CD4-positive, alpha-beta T cell treated with Interleukin-15 for 4 hours (primary cell): ENCODE measurements around the gene TBX6.
"Not testable (repeated sequence)": the region's sequence is repeated elsewhere in the genome, so short reads cannot be mapped to it uniquely, and the experiment has no call there.

ENCODE experiments used
- DNase-seq: peaks from one replicate; pipeline ENCODE4 v3.0.0-alpha.2; 2020; ENCODE audit warnings: low spot score

The TBX6 gene, protein sequence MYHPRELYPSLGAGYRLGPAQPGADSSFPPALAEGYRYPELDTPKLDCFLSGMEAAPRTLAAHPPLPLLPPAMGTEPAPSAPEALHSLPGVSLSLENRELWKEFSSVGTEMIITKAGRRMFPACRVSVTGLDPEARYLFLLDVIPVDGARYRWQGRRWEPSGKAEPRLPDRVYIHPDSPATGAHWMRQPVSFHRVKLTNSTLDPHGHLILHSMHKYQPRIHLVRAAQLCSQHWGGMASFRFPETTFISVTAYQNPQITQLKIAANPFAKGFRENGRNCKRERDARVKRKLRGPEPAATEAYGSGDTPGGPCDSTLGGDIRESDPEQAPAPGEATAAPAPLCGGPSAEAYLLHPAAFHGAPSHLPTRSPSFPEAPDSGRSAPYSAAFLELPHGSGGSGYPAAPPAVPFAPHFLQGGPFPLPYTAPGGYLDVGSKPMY

DNA sequence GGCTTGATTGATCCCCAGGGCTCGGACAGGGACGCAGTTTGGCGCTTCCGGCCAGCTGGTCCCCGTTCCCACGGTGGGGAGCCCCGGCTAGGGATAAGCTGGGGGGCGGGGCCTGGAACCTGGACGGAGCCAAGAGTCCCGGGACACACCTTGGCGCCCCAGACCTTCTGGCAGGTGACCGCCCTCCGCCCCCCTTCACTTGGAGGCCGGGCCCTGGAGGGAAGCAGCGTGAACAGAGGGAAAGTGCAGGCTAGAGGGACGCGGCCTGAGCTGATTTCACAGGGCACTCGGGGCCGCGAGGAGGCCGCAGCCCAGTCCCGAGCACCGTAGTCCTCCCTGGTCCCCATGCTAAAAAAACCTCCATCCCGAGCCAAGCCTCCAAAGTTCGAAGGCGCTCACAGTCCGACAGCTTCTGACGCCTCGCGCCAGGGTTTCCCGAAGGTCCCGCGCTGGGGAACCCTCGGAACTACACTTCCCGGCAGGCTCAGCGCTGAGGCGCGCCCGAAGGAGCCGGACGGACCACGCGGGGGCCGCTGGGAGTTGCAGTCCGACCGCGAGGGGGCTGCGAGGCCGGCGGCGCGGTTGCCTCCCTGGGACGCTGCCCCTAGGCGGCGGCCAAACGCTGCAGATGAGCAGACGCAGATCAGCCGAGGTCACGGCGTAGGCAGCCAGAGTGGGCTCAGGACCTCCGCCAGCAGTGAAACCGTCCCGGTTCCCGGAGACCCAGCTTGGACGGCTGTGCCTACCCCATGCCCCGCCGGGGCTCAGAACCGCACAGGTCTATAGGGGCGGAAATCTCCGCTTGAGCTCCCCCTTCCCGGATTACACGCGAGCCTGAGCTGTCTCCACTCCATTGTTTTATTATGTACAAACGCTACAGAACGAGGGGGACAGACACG is at the start of gene TBX6:
Gene TBX6 (minus strand): TSS at position 451 of the 899 bp plus-strand sequence. CDS start 731 bp downstream, outside the sequence.
- peak; percentile 93 for DNase-seq

DNA sequence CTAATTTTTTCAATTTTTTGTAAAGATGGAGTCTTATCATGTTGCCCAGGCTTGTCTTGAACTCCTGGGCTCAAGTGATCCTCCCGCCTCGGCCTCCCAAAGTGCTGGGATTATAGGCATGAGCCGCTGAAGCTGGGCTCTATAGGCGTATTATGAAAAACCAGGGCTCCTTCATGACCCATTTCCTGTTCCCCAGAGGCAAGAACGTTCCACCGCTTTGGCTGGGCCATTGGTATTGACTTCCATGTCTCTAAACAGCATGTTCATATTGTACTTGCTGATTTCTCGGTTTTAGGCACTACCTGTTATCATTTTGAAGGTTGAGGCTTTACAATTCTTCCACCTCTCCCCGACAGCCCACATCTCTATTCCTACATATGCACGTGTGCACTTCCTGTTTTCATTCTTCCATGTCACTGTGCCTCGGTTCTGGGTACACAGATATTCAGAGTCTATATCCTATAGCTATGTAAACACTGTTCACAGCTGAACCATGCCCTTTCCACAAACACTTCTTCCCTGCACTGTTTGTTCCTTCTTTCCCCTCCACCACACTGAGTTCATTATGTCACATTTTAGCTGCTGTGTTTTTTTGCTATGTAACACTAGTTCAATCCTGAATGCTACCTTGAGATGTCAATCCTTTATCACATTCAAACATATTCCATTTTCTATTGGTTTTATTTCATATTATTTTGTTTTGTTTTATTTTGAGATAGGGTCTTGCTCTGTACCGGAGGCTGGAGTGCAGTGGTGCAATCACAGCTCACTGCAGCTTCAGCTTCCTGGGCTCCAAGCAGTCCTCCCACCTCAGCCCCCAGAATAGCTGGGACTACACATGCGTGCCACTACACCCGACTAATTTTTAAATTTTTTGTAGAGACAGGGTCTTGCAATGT is 48.1 kb upstream of the TBX6 start:
- DNase-seq = no peak

DNA sequence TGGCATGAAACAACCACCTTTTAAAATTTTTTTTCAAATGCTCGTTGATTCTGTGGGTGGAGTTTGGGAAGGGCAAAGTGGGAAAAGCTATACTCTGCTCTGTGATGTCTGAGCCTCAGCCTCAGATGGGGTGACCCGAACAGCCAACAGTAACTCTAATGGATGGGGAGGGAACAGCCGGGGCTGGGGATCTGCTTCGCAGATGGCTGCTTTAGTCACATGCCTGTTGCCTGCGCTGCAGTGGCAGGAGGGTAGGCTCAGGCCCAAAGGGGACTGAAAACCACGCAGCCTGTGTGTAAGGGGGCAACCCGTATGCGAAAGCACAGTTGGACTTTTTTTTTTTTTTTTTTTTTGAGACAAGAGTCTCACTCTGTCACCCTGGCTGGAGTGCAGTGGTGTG is 46.2 kb upstream of the TBX6 start:
- no peak for DNase-seq

DNA sequence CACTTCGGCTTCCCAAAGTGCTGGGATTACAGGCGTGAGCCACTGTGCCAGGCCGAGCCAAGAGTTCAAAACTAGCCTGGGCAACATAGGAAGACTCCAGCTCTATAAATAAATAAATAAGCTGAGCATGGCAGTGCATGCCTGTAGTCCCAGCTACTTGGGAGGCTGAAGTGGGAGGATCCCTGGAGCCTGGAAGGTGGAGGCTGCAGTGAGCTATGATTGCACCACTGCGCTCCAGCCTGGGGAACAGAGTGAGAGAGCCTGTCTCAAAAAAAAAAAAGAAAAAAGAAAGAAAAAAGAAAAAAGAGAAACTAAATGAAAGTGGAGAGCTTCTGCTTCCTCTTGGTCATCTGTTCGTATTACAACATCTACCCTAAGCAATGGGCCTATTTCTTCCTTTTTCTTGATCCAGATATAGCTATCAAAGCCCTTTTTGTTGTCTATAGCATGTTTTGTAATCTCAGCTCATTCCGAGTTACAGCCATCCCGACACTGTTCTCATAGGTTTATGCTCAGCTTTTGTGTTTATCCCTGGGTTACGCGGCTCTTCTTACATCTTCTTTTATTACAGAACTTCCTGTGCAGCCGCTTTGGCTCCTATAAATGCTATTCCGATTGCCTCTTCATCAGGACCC is 45.4 kb upstream of the TBX6 start:
- DNase-seq = no peak

DNA sequence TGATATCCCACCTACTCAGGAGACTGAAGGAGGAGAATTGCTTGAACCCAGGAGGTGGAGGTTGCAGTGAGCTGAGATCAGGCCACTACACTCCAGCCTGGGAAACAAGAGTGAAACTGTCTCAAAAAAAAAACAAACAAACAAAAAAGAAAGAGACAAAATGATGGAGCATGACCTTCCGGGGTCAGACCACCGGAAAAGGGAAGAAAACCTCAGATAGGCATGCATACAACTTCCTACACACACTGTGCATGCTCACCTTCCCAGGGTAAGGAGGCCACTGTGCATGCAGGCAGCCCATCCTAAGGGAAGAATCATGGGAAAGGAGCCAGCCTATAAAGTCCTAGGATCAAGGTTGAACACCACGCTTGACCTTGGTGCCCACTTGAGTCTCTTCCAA is 40.9 kb upstream of the TBX6 start:
- no peak for DNase-seq

DNA sequence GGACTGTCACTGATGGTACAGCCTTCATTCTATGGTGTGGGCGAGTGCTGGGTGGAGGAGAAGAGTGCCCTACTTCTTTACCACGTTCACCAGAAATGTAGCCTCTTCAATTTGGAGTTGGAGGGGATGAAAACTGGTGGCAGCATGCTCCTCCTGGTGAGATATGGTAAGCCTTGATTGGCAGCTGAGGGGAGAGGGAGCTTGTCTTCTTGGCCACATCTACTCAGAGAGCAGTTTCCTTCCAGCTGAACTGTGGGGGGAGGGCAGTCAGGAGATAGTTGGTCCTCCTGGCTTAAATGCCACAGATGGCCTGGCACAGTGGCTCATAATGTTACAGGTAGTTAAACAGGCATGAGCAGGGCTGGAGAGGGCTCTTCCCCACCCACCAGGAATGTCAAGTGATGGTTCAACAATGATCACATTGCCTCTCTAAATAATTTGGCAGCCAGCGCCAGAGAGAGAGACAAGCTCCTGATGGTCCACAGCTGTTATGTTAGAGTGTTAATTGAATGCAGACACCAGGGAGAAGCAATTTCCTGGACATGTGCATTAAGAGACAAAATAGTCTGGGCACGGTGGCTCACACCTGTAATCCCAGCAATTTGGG is 40.2 kb upstream of the TBX6 start:
- no peak for DNase-seq

DNA sequence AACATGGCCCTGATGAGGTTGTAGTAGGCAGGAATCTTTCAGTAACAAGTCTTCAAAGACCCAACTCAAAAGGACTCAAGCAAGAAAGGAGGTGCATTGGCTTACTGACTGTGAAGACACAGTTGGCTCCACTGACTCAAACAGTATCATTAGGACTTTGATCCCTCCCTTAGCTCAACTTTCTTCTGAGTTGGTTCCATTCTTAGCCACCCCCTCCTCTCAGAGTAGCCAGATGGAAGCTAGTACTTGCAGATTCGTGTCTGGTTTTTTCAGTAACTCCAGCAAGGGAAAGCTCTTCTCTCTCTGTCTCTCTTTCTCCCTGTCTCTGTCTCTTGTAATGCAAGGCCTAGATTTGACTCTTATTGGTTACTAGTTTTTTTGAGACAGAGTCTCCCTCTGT is 36.3 kb upstream of the TBX6 start:
- no peak for DNase-seq

DNA sequence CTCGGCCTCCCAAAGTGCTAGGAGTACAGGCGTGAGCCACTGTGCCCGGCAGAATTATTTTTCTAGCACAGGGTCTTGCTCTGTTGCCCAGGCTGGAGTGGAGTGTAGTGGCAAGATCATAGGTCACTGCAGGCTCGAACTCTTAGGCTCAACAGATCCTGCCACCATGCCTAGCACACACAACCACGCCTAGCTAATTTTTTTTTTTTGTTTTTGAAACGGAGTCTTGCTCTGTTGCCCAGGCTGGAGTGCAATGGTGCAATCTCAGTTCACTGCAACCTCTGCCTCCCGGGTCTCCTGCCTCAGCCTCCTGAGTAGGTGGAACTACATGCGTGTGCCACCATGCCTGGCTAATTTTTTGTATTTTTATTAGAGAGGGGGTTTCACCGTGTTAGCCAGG is 34.0 kb upstream of the TBX6 start:
- not testable (repeated sequence) for DNase-seq

DNA sequence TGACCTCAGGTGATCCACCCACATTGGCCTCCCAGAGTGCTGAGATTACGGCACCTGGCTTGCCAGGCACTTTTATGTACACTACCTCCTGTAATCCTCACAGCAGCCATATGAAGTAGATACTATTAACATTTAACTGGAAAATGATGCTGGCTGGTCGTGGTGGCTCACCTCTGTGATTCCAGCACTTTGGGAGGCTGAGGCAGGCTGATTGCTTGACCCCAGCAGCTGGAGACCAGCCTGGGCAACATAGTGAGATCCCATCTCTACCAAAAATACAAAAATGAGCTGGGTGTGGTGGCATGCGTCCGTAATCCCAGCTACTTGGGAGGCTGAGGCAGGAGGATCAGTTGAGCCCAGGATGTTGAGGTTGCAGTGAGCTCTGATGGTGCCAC is 33.3 kb upstream of the TBX6 start:
- no peak for DNase-seq

DNA sequence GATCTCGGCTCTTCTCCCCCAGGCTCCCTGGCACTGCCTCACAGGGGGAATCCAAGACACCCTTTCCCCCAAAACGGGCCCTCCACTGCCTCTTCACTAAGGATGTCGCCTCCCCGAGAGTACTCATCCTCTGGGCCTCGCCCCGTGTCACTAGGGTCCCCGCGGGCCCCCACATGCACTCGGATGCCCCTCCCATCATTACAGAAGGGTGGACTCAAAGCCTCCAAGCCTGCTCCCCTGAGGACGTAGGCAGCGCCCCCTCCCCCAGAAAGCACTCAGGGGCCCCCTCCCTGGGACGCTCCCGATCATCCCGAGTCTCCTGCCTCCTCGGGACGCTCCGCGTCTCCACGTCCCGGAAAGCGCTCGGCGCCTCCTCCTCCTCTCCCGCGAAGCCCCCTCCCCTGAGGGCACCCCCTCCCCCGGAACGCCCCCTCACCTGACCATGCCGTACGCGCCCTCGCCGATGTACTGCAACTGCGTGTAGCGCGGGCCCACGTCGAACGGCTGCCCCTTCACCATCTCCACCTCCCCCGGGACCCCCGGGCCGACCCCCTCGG is 31.0 kb upstream of the TBX6 start:
- DNase-seq = no peak

DNA sequence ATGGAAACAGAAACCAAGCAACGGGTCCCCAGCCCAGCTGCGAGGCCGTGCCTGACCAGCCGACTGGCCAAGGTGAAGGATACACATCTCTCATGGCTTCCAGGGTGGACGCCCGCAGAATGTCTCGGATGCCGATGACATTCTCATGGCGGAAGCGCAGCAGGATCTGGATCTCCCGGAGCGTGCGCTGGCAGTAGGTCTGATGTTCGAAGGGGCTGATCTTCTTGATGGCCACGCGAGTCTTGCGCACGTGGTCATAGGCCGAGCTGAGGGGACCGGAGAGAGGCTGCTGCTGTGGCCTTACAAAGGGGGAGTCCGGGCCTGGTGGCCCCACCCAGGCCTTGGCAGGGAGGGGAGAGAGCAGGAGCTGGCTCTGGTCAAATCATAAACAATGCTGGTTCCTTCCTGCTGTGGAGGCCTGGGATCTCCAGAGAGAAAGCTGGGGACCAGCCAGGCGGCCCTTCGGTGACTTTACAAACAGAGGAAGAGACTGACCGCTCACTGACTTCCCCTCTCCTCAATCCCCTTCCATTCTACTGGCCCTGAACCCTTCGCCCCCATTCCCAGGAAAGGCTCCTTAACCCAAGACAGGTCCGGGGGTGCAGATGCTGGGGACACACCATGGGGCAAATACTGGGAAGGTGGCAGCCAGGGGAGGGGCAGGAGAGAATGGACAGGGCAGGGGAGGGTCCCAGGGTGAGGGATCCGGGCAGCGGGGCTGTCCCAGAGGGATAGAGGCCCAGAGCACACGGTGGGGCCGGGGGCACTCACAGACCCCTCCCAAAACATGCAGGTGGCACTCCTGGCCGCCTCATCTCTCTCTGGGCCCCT is 30.2 kb upstream of the TBX6 start:
- DNase-seq = no peak

DNA sequence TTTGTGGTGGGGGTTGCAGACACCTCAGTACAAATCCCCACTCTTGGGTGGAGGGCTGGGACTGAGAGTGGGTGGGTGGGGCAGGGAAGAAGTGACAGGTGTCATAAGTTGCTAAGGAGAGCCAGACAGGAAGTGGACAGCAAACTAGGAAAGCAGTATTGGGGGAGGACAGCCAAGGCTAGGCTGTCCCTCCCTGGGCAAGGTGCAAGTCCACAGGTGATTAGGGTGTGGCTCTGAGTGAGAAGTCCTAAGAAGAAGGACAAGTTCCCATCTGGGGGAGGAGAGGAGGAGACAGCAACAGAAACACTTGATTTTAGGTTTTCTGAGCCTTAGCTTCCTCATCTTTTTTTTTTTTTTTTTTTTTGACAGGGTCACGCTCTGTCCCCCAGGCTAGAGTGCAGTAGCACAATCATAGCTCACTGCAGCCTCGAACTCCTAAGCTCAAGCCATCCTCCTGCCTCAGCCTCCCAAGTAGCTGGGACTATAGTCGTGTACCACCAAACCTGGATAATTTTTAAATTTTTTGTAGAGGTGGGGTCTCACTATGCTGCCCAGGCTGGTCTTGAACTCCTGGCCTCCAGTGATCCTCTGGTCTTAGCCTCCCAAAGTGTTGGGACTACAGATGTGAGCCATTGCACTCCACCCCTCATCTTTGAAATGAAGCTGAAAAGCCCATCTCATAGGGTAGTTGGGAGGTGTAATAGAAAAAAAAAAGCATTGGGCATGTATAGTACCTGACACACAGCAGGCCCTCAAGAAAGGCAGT is 28.8 kb upstream of the TBX6 start:
- no peak for DNase-seq

DNA sequence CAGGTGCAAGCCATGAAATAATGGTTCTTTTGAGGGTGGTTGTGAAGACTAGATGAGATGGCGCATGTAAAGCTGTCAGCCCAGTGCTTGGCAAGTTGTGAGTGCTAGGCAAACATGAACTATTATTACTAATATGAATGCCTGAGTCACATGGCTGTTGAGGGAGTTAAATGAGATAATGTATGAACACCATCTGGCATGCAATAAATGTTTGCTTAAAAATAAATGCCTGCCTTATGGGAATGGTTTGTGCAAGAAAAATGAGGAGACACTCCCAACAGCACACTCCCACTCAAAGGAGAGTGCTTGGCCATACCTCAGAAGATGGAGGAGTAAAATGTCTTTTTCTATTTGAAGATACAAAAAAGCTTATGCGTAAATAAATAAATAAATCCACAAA is 27.7 kb upstream of the TBX6 start:
- no peak for DNase-seq

DNA sequence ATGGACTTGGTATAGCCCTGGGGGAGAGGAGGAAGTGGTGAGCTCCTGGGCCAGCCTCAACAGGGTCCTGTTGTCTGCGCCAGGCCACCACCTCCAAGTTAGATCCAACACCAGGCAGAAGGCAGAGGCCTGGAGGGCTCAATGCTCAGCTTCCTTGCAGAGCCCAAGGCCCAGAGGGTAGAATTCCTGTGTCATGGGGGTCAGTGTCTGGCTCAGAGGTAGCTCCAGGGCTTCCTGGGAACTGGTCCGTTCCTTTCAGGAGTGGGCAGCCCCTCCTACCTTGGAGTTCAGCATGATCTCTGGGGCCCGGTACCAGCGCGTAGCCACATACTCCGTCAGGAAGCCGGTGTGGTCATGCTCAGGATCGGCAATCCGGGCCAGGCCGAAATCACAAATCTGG is 26.0 kb upstream of the TBX6 start:
- no peak for DNase-seq

DNA sequence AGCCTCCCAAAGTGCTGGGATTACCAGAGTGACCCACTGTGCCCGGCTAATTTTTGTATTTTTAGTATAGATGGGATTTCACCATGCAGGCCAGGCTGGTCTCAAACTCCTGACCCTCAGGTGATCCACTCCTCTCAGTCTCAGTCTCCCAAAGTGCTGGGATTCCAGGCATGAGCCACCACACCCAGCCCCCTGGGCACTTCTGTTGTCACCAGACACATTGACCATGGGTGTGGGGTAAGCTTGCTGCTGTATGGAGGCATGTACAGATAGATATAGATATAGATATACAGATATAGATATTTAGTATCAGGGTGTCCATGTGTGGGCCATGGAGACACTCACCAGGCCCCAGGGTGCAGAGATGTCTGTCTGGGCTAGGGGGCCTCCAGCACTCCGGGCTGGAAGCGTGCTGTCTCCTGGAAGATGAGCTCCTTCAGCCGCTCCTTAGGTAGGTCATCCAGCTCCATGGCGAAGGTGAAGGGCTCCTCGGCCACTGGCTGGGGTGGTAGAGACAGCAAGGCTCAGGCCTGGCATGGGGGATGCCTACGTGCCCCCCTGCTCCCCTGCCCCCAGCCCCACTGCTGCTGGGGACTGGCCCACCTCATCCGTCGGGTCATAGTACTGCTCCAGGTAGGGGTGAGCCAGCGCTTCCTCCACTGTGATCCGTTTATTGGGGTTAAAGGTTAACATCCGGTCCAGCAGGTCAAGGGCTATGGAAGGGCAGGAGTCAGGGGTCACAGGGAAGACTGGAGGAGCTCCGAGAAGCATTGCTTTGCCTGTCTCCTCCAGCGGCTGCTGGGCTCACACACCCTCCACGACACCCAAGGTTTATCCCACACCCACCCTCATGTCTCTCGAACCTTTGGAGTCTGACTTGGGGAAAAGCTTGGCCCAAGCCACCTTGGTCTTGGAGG is 24.8 kb upstream of the TBX6 start:
- no peak for DNase-seq

DNA sequence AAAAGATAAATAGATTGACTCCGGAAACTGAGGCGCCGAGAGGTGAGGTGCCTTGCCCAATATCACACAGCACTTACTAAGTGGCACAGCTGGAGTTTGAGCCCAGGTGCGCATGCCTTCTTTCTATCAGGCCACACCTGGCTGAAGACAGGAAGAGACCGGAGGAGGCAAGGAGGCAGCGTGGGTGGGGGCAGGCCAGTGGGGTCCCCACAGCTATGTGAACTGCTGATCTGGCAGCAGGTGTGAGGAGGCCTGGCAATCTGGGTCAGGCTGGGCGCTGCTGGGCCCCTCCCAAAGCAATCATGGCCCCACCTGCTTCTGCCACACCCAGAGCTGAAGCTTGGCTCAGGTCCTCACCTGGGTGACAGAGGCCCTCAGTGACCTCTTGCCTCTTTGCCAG is 23.5 kb upstream of the TBX6 start:
- DNase-seq = peak; percentile 45

DNA sequence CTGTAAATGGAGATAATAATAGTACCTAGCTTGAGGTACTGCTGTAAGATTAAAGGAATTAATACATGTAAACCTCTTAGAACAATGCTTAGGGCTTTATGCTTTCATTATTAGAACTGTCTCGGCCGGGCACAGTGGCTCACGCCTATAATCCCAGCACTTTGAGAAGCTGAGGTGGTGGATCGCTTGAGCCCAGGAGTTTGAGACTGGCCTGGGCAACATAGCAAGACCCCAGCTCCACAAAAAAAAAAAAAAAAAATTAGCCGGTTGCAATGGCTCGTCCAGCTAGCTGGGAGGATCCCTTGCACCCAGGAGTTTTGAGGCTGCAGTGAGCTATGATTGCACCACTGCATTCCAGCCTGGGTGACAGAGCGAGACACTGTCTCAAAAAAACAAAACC is 23.1 kb upstream of the TBX6 start:
- not testable (repeated sequence) for DNase-seq

DNA sequence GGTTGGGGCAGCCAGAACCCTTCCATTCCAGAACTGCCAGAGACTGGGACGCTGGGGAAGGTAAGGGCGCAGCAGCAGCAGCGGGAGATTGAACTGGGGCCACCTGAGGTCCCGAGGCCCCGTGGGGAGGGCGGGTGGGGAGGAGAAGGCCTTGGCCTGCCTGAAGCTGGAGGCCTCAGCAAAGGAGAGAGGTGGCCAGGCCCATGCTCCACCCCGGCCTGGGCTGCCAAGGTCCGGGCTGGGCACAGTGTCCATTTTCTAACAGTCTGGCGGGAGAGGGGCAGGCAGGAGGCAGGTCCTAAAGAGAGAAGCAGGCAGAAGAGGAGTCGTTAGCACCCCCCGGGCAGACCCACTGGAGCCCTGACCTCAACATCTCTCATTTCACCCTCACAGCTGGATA is 22.7 kb upstream of the TBX6 start:
- DNase-seq = no peak
